Right renal pelvis (tissue), 4 donors: ENCODE data around the gene PDK2. TPM values are rescaled to one million over a fixed set of nuclear protein-coding genes. Genes with fewer than 3 reads are reported as not detected.

Experiments
- DNase-seq, 4 donors: peaks; one replicate each; pipeline ENCODE4 v3.0.0-alpha.2; 2013; ENCODE audit warnings: low read depth in 4 of 4, low spot score in 3 of 4, missing footprints in 1 of 4
- polyA plus RNA-seq, 4 donors: library from polyadenylated mRNA; unstranded; fragments of 120-200 nt; gene quantifications; one replicate each; pipeline ENCODE4 v1.2.1, GENCODE V29; 2013; ENCODE audit not compliant: insufficient read length in 4 of 4

The PDK2 gene
- polyA plus RNA-seq, 4 donors: 115 to 128 (median 125) TPM

- DNase-seq: no peak
Observed at GRCh38 chr17:50076591-50077235, 18.4 kb upstream of the PDK2 start.

- no peak for DNase-seq
Observed at GRCh38 chr17:50078430-50078829, 16.7 kb upstream of the PDK2 start.

DNA sequence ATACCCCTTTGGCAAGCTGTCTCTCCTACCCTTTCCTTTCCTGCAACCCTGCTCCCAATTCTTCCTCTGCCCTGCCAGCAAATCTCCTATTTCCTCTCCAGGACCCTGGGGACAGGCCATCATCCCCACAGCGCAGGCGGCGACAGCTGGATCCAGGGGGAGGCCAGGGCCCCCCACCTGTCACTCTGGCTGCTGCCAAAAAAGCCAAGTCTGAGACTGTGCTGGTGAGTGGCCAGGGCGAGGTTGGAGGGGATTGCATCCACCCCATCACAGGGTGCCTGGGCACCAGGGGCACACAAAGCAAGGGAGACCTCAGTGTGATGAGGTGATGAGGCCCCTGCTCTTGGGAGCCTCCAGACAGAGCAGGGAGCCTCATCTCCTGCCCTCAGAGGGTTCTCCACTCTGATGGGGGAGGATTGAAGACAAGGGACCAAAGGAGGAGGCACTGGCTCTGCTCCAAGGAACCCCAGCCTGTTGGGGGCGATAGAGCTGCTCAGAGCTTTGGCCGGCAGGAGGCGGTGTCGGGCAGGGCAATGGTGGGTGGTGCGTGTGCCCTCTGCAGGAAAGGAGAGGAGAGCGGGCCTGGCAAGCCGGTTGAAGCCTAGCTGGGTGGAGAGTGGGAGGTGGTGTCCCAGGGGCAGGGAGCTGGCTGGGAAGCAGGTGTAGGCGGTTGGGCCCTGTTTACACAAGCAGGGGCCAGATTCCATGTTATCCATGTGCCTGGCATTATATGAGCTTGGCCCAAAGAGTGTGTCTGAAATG lies 15.6 kb upstream of the PDK2 start:
- DNase-seq: no peak

GRCh38 chr17:50080096-50080480 lies 15.1 kb upstream of the PDK2 start:
- DNase-seq: no peak

- no peak for DNase-seq
Observed at GRCh38 chr17:50080827-50081226, 14.3 kb upstream of the PDK2 start.

DNA sequence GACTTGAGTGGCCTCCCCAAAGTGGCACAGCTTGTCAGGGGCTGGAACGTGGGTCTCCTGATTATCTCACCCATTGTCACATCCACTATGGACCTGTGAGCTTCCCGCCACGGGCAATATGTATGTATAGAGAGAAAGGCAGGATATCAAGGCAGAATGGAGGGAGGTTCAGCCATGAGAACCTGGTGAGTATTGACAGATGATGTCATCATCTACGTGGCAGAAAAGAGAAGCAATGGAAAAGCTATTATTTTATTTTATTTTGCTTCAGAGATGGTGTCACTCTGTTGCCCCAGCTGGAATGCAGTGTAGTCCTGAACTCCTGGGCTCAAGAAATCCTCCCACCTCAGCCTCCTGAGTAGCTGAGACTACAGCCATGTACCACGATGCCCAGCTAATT lies 13.4 kb upstream of the PDK2 start:
- DNase-seq: no peak

- peak in 1 of 4 donors; percentile 54 for DNase-seq
Observed at GRCh38 chr17:50087246-50087911, 7.8 kb upstream of the PDK2 start.

- no peak for DNase-seq
Observed at GRCh38 chr17:50087912-50088405, 7.2 kb upstream of the PDK2 start.

DNA sequence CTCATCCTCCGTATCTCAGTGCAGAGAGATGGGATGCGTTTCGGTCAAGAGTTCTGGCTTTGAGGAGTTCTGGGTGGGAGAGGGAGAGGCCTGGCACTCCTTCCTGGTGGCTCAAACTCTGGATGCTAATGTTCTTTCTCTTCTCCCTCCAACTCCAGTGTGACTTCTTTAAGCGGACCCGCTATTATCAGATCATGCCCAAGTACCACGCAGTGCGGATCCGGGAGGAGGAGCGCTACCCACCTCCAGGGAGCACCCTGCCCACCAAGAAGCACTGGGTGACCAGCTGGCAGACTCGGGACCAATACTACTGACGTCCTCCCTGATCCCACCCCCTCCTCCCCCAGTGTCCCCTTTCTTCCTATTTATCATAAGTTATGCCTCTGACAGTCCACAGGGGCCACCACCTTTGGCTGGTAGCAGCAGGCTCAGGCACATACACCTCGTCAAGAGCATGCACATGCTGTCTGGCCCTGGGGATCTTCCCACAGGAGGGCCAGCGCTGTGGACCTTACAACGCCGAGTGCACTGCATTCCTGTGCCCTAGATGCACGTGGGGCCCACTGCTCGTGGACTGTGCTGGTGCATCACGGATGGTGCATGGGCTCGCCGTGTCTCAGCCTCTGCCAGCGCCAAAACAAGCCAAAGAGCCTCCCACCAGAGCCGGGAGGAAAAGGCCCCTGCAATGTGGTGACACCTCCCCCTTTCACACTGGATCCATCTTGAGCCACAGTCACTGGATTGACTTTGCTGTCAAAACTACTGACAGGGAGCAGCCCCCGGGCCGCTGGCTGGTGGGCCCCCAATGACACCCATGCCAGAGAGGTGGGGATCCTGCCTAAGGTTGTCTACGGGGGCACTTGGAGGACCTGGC lies 6.0 kb upstream of the PDK2 start:
- no peak for DNase-seq

DNA sequence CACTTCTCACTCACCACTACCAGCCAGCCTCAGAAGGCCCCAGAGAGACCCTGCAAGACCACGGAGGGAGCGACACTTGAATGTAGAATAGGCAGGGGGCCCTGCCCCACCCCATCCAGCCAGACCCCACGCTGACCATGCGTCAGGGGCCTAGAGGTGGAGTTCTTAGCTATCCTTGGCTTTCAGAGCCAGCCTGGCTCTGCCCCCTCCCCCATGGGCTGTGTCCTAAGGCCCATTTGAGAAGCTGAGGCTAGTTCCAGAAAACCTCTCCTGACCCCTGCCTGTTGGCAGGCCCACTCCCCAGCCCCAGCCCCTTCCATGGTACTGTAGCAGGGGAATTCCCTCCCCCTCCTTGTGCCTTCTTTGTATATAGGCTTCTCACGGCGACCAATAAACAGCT lies 5.1 kb upstream of the PDK2 start:
- no peak for DNase-seq

- no peak for DNase-seq
Observed at GRCh38 chr17:50090971-50091917, 3.9 kb upstream of the PDK2 start.

- DNase-seq: no peak
Observed at GRCh38 chr17:50091918-50092285, 3.2 kb upstream of the PDK2 start.

- no peak for DNase-seq
Observed at GRCh38 chr17:50093246-50093645, 1.9 kb upstream of the PDK2 start.

GRCh38 chr17:50093807-50094206 lies 1.3 kb upstream of the PDK2 start:
- DNase-seq: no peak

DNA sequence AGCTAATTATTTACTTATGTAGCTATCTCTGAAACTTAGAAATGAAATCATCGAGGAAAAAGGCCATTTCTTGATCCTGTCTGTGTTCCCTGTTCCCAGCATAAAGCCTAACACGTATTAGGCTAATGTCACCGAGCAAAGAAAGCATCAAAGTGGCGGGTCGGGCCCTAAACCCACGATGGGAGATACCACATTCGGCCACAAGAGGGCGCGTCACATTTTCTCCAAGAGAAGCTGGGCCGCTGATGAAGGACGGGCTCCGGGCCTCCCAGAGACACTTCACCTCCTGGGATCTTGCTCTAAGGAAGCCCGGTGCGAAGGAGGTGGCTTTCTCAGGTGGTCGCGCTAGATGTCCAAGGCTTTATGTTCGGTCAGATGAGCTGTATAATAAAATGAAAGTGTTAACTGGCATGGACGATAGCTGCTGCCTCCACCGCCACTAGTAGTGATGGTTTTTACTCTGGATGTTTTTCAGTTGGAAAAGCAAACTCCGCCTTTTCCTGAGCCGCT lies 853 bp upstream of the PDK2 start:
- peak; percentile 85 to 96 (median 90) for DNase-seq

GRCh38 chr17:50095626-50096037 lies 481 bp downstream of the PDK2 start:
- no peak for DNase-seq

DNA sequence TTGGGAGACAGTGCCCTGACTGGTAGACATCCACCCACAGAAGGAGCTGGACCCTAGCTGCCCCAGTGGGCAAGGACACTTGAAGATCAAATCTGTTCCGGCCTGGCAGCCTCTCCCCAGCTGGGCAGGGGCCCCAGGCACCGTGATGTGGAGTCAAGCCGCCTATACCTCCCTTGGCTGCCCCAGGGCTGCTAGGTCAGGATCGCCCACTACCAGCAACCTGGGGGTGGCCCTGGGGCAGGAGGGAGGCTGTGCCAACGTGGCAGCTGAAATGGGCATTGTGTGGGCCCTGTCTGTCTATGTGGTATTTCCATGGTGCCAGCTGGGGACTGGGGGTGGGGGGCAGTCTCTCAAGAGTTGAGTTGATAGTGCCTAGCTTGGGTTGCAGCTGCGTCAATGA lies 941 bp downstream of the PDK2 start:
- no peak for DNase-seq

GRCh38 chr17:50096758-50097157 lies 1.6 kb downstream of the PDK2 start:
- no peak for DNase-seq

DNA sequence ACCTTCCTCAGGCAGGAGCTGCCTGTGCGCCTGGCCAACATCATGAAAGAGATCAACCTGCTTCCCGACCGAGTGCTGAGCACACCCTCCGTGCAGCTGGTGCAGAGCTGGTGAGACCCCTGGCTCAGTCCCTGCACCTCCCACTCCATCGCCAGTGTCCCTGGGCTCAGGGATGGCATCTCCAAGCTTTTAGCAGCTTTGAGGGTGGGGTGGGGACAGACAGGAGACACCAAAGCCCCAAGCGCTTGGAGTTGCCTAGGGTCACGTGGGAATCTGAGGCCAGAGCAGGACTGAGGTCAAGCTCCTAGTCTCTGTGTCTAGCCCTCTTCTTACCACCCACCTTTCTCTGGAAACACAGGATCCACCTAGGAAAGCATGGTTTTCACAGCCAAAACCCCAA lies 2.3 kb downstream of the PDK2 start:
- no peak for DNase-seq
